HG03039 (cell line): ENCODE data around the gene RPS23.
"Not testable (repeated sequence)": the region's sequence is repeated elsewhere in the genome, so short reads cannot be mapped to it uniquely, and the experiment has no call there.

Source experiments
- ATAC-seq: cut with Tn5 transposase; IDR thresholded peaks from one replicate; pipeline ENCODE4 v1.9.1; 2021; ENCODE audit warnings: mild to moderate bottlenecking, moderate library complexity; ENCODE audit not compliant: unreplicated experiment

The RPS23 gene

DNA sequence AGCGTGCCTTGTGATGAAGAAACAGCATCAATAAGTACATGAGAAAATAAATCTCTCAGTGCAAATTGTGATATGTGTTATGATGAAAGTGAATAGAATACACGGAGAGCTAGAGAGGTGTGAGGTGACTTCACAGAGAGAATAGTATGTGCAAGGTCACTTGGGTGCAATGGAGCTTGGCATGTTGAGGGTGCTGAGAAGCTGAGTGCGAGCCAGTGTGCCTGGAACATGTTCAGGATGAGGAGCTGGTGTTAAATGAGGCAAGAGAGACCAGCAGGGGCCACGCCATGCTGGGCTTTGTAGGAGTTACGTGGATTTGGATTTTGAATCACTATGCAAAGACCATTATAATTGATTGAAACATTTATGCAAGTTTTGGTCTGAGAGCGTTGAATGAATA, 12.8 kb upstream of the RPS23 start:
- ATAC-seq: no peak

GRCh38 chr5:82290005-82290404, 11.9 kb upstream of the RPS23 start:
- no peak for ATAC-seq

DNA sequence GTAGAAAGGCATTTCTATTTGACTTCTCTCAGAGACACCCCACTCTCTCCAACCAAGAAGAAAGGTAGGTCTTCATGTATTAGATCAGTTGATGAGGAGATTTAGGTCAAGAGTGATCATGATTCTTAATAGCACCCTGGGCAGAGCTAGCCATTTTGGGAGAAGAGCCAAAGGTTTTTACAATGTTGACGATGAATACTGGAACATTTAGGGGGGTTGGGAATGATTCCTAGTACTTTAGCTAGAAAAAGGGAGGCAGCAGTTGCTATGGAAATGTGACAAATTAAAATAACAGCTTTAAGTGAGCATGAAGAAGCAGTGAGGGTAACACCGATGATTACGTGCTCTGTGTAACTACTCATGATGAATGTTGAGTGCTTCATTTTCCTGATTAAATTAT, 9.5 kb upstream of the RPS23 start:
- ATAC-seq: no peak

- ATAC-seq: no peak
Observed at GRCh38 chr5:82285206-82285605, 7.1 kb upstream of the RPS23 start.

GRCh38 chr5:82283893-82284292, 5.7 kb upstream of the RPS23 start:
- no peak for ATAC-seq

GRCh38 chr5:82278711-82279370, 687 bp upstream of the RPS23 start:
- ATAC-seq: no peak

GRCh38 chr5:82277613-82277986, 554 bp downstream of the RPS23 start:
- no peak for ATAC-seq

- no peak for ATAC-seq
Observed at GRCh38 chr5:82276800-82277612, 1.1 kb downstream of the RPS23 start.

GRCh38 chr5:82275216-82275664, 2.9 kb downstream of the RPS23 start:
- ATAC-seq: no peak

DNA sequence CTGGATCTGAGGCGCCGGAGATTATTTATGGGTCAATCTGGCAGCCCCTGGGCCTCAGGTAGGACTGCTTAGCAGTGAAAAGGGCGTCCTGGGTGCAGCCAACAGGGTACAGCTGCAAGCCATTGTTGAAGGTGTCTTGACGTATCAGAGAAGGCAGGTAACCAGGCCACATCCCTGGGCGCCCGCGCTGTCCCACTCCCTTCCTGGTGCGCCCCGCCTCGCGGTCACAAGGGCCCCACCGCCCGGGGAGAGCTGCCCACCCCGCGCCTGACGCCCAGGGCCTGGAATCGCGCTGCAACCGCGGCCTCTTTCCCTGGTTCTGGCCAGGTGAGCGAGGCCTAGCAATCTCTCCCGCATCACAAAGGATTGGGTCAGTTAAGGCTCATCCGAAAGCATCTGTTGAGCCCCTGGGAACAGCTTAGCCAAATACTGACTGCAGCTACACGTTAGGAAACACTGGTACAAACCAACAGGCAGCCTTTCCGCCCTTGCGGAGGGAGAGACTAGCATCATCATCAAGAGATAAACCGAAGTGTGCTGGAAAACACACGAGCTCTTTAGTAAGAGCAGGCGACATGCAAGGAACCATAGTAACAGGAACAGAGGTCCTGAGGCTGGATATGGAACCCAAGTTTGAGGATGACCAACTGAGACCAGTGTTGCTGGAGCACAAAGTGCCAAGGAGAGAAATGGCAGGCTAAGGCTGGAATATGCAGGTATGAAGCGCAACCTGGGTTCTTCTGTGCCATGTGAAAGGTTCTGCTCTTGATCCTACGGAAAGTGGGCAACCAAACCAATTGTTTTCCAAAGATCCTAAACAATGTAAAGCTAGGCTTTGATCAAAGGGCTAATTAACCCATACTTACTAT, 3.6 kb downstream of the RPS23 start:
- no peak for ATAC-seq

DNA sequence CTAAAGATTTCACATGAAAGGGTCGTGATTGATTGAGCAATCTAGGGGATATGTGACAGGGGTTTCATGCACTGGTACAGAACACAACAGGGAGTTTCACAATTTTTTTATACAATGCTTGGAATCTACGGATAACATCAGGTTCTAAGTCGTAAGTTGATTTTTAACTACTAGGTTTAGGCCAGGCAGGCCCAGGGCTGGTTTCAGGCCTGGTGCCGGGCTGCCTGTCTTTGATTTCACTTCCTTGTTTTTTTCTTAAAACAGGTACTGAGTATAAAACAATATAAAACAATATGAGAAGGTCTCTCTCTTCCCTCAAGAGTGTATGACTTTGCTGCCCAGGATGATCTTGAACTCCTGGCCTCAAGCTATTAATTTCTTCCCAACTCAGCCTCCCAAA, 4.7 kb downstream of the RPS23 start:
- not testable (repeated sequence) for ATAC-seq

DNA sequence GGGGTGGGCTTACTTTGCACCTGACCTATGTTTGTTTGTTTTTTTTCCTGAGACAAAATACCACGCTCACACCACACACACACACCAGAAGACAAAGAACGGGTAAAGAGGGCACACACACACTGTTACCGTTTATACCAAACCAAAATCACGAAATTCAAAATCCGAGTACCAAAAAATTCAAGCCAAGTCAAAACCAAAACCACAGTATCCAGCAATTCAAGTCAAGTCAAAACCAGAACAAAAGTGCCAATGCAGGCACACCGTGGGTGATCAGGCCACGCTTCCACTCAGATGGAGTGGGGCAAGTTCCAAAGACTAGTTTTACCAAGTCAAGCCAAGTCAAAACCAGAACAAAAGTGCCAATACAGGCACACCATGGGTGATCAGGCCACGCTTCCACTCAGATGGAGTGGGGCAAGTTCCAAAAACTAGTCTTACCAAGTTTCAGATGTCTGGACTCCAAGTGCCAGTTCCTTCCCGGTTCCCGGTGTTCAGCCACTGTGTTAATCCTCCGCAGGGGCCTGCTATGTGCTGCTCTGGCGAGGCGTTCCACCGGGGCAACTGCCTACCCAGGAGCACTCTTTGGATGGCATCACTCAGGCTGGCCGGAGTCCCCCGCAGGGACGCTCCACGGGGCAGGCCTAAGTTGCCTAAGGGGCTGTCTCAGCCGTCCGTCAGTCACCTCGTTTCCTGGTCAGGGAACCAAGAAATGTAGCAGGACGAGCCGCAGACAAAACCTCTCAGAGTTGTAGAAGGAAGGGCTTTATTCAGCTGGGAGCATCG, 5.4 kb downstream of the RPS23 start:
- not testable (repeated sequence) for ATAC-seq

DNA sequence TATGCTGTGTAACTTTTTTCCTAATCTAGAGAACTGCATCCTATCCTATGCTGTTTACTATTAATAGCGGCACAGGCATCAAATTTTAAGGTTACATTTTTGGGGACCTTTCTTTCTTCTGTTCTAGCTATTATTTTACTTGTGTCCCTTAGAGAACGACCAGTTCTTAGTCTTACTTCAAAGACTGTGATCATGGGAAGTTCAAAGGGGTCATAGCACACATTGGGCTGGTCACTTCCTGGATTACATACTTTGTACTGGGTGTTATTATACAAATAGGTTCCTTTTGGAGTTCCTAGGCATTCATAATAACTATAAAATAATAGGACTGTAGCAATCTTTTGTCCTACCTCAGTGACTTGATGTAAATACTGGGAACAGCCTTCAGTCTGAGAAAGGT, 8.8 kb downstream of the RPS23 start:
- ATAC-seq: not testable (repeated sequence)

DNA sequence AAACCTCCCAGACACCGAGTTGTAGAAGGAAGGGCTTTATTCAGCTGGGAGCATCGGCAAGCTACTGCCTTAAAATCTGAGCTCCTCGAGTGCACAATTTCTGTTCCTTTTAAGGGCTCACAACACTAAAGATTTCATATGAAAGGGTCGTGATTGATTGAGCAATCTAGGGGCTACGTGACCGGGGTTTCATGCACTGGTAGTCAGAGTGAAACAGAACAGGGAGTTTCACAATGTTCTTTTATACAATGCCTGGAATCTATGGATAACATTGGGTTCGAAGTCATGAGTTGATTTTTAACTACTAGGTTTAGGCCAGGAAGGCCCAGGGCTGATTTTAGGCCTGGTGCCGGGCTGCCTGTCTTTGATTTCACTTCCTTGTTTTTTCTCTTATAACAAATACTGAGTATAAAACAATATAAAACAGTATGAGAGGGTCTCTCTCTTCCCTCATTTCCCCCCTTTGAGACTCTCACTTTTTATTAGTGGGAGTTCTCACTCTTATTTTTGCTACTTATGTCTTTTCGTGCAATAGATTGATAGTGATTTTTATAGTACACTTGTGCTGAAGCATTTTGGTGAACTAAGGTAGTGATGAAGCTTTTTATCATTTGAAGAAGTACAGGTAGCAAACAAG, 10.7 kb downstream of the RPS23 start:
- not testable (repeated sequence) for ATAC-seq

DNA sequence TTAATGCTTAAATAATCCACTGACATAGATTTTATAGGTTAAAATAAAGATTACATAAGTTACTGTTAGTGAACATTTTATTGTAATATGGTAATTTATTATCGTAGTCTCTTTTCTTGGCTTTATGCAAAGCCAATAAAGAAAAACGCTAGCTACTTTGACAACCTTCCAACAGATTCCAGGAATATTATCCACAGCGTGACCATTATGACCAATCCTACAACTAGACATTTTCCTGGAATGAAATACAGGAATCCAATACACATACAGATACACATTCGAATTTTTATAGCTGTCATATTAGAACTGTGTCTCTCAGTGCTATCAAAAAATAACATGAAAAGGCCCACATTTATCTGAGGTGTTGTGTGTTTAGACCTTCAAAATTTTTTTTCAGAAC, 13.1 kb downstream of the RPS23 start:
- no peak for ATAC-seq

- ATAC-seq: no peak
Observed at GRCh38 chr5:82259172-82259800, 18.9 kb downstream of the RPS23 start.

GRCh38 chr5:82257729-82258128, 20.4 kb downstream of the RPS23 start:
- ATAC-seq: no peak

- no peak for ATAC-seq
Observed at GRCh38 chr5:82257247-82257646, 20.9 kb downstream of the RPS23 start.

- no peak for ATAC-seq
Observed at GRCh38 chr5:82255844-82256243, 22.3 kb downstream of the RPS23 start.

DNA sequence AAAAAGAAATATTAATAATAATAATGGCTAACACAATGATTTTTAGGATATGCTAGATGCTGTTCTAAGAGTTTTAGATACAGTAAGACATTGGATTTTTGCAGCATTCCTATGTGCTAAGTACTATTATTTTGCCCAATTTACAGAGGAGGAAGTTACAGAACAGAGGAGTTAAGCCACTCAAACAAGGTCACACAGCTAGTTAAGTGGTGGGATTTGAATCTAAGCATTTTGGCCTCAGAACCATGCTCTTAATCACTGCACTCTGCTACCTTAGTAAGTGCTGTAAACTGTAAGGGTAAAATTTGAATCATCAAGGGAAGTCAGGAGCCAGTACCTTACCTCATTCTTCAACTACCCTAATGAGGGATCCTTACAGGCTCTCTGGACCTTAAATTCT, 25.4 kb downstream of the RPS23 start:
- ATAC-seq: no peak
